Measurements from ENCODE around the gene PTPN6.

DNA sequence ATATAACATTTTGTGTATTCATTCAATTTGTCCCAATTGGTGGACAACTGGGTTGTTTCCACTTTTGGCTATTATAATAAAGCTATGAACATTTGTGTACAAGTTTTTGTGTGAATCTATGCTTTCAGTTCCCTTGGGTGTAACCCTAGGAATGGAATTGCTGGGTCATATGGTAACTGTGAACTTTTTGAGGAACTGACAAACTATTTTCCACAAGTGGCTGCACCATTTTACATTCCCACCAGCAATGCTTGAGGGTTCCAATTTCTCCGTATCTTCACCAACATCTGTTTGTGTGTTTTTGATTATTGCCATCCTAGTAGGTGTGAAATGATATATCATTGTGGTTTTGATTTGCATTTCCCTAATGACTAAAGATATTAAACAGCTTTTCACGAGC, 54.2 kb downstream of the PTPN6 start:
- TF ChIP-seq, protein P1, sequence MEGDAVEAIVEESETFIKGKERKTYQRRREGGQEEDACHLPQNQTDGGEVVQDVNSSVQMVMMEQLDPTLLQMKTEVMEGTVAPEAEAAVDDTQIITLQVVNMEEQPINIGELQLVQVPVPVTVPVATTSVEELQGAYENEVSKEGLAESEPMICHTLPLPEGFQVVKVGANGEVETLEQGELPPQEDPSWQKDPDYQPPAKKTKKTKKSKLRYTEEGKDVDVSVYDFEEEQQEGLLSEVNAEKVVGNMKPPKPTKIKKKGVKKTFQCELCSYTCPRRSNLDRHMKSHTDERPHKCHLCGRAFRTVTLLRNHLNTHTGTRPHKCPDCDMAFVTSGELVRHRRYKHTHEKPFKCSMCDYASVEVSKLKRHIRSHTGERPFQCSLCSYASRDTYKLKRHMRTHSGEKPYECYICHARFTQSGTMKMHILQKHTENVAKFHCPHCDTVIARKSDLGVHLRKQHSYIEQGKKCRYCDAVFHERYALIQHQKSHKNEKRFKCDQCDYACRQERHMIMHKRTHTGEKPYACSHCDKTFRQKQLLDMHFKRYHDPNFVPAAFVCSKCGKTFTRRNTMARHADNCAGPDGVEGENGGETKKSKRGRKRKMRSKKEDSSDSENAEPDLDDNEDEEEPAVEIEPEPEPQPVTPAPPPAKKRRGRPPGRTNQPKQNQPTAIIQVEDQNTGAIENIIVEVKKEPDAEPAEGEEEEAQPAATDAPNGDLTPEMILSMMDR (conservative IDR thresholded peaks at IDR 0.05; ENCODE audit: low read length): no peak
- TF ChIP-seq EZH2phosphoT487 (IDR thresholded peaks at IDR 0.05; ENCODE audit: borderline replicate concordance): no peak

Measured in Loucy (cell line).